CD4-positive, alpha-beta T cell treated with Interleukin-4 for 1 hour (primary cell): ENCODE data around the gene PRKAR2A.
A peak's percentile ranks its signal among the peaks of the same experiment; 100 is the strongest.
"Not testable (repeated sequence)": the region's sequence is repeated elsewhere in the genome, so short reads cannot be mapped to it uniquely, and the experiment has no call there.

Experiments used
- DNase-seq, 2 donors: peaks; one replicate each; pipeline ENCODE4 v3.0.0-alpha.2; 2020 to 2022

Gene PRKAR2A

DNA sequence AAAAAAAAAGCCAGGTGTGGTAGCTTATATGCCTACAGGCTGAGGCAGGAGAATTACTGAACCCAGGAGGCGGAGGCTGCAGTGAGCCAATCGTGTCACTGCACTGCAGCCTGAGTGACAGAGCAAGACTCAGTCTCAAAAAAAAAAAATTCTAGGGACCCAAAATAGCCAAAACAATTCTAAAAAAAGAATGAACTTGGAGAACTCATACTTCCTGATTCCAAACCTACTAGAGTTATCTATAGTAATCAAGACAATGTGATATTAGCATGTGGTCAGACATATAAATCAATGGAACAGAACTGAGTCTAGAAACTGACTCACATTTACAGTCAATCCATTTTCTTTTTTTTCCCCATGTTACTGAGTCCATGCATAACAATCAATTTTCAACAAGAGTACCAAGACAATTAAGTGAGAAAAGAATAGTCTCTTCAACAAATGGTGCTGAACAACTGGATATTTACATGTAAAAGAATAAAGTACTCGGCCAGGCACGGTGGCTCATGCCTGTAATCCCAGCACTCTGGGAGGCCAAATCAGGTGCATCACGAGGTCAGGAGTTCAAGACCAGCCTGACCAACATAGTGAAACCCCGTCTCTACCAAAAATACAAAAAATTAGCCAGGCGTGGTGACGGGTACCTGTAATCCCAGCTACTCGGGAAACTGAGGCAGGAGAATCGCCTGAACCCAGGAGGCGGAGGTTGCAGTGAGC, 11.9 kb downstream of the PRKAR2A start:
- no peak for DNase-seq

GRCh38 chr3:48832684-48833083, 15.0 kb downstream of the PRKAR2A start:
- DNase-seq: no peak

DNA sequence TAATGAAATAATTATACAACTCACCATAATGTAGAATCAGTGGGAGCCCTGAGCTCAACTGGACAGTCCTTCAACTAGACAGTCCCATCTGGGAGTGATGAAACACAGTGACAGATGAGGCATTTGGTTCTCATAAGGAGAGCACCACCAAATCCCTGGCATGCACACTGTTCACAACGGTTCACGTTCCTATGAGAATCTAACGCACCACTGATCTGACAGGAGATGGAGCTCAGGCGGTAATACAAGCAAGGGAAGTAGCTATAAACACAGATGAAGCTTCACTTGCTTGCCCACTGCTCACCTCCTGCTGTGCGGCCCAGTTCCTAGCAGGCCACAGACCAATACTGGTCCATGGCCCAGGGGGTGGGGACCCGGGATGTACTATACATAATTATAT, 17.0 kb downstream of the PRKAR2A start:
- DNase-seq: no peak

DNA sequence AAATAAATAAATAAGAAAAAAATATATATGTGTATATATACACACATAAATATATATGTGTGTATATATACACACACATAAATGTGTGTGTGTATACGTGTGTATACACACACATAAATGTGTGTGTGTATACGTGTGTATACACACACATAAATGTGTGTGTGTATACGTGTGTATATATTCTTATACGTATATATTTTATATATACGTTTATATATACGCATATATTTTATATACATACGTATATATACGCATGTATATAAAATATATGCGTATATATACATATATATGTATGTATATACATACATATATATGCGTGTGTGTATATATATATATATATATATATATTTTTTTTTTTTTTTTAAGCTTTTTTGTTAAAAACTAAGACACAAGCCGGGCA, 18.1 kb downstream of the PRKAR2A start:
- DNase-seq: not testable (repeated sequence)

GRCh38 chr3:48827874-48828273, 19.8 kb downstream of the PRKAR2A start:
- DNase-seq: not testable (repeated sequence)

- DNase-seq: no peak
Measured at GRCh38 chr3:48826451-48826850, 21.2 kb downstream of the PRKAR2A start.

DNA sequence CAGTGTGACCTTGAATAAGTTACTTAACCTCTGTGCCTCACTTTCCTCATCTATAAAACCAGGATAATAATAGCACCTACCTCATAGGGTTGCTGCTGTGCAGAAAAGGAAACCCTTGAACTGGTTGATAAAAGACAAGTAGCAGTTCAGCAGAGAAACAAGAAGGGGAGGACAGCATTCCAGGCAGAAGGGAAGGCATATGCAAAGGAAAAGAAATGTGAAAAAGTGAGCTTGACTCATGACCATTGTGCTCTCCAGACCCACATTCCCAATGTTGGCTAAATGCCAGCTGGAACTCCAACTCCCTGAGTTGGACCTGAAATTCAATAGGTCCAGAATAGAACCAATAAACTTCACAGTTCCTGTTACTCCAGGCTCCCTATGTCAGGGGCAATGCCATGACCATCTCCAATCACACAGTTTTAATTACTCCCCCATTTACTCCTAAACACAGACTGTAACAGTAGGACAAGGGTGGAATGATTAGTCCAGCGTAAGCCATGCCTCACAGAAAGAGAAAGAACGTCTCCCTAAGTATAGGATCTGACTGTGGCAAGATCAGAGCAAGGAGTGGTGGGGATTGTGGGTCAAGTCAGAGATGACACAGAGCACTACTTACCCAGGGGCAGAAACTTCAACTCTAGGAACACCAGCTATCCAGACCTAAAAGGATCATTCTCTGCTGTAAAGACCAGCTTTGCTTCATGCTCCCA, 26.9 kb downstream of the PRKAR2A start:
- no peak for DNase-seq

DNA sequence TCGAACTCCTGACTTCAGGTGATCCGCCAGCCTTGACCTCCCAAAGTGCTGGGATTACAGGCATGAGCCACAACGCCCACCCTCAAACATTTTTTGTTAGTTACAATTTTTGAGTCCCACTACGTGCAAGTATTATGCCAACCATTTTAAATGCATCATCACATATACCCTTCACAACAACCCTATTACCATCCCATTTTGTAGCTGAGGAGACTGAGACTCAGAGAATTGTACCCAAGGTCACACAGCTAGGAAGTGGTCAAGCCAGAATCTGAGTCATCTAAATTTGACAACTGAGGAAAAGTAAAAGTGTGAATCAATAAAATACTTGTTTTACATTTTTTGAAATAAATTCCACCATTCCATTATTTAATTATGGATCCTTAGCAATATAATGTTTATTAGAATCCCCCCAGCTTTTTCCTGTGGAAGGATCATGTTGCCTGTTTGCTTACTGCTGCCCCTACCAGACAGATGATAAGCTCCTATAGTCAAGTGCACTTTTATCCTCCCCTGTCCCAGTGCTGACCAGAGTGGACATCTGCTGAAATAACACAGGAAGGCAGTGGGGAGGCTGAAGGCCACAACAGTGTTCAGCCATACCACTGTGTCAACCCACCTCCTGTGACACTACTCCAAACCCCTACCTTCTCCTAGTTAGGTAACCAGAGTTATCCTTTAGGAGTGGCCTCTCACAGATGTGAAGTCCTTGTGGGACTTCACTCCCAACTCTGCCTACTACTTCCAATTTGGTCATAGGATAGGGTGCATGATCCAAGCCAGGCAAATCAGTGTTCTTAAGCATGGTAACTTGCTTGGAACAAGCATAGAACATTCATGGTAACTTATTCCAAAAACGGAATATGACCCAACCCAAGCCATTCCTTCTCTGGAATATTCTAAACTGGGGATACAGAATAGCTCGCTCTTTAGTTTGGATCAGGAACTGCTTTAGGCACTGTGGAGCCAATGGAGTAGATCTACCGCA, 28.1 kb downstream of the PRKAR2A start:
- no peak for DNase-seq

DNA sequence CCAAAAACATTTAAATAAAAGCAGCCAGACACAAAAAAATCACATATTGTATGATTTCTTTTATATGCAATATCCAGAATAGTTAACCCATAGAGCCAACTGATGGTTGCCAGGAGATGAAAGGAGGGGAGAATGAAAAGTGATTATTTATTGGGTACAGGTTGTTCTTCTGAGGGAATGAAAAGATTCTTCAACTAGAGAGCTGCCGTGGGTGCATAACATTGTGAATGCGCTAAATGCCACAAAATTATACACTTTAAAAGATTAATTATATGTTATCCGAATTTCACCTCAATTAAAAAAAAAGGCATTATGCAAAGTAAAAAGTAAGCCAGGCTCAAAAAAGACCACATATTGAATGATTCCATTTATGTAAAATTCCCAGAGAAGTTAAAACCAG, 36.1 kb downstream of the PRKAR2A start:
- DNase-seq: no peak

DNA sequence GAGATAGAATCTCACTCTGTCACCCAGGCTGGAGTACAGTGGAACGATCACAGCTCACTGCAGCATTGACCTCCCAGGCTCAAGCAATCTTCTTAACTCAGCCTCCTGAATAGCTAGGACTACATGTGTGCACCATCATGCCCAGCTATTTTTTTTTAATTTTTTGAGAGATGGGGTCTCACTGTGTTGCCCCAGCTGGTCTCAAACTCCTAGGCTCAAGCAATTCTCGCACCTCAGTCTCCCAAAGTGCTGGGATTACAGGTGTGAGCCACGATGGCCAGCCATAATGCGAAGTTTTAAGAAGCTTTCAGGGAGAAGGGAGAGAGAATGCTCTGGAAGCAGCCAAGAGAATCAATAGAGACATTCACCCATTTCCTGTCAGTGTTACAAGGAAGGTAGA, 42.7 kb downstream of the PRKAR2A start:
- no peak for DNase-seq

GRCh38 chr3:48800831-48801230, 46.8 kb downstream of the PRKAR2A start:
- not testable (repeated sequence) for DNase-seq

- DNase-seq: no peak
Measured at GRCh38 chr3:48798998-48799397, 48.7 kb downstream of the PRKAR2A start.

- no peak for DNase-seq
Measured at GRCh38 chr3:48797626-48798025, 50.0 kb downstream of the PRKAR2A start.

DNA sequence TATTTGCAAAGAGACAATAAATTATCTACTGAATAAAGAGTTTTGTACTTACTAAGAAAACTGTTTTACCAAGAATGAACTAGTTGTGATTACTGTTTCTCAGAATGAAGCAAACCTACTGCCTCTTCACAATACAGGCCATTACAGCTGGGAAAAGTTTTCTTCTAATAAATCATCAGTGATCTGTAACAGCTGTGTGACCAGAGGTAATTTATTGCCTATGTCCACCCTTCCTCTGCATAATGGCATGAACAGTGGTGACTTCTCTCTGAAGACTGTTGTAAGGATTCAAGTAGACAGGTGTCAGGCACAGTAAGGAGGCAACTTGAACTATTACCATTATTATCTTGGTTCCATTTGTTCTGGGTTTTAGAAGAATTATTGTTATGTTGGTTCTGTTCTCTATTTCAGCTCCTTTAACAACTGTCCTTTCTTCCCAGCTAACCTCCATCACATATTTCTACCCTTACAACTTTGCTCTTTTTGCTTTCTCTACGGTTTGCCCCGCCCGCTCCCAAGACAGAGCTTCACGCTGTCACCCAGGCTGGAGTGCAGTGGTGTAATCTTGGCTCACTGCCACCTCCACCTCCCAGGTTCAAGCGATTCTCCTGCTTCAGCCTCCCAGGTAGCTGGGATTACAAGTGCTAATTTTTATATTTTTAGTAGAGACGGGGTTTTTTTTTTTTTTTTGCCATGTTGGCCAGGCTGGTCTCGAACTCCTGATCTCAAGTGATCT, 51.5 kb downstream of the PRKAR2A start:
- DNase-seq: no peak

- DNase-seq: not testable (repeated sequence)
Measured at GRCh38 chr3:48793484-48793883, 54.2 kb downstream of the PRKAR2A start.

DNA sequence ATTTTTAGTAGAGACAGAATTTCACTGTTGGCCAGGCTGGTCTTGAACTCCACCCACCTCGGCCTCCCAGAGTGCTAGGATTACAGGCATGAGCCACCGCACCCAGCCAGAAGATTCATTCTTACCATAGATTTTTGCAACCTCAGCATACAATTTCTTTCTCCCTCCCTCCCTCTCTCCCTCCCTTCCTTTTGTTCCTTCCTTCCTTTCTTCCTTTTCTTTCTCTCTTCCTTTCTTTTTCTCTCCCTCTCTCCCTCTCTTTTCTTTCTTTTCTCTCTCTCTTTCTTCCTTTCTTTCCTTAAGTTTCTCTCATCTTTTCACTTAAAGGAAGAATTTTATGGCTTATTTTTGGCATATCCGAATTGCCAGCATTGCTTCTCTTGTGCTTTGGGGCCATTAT, 58.0 kb downstream of the PRKAR2A start:
- DNase-seq: no peak

DNA sequence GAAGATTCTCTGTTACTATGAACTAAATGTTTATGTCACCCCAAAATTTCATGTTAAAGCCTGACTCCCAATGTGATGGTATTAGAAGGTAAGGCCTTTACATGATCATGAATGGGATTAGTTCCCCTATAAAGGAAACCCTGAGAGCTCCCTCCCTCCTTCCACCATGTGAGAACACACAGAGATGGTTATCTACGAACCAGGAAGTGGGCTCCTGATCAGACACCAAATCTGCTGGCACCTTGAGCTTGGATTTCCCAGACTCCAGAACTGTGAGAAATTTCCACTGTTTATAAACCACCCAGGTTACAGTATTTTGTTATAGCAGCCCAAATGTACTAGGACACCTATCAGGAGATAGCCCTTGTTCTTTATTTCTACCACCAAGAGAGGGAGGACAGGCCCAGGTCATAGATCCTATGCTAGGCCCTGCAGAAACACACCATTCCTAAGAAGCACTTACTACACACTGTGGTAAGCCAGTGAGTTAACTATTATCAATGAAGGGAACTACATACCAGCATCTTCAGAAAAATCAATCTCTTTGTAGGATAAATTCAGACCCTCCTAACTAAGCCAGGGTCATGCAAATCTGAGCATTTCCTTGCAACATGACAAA, 59.0 kb downstream of the PRKAR2A start:
- peak in 1 of 2 donors; percentile 27 for DNase-seq

DNA sequence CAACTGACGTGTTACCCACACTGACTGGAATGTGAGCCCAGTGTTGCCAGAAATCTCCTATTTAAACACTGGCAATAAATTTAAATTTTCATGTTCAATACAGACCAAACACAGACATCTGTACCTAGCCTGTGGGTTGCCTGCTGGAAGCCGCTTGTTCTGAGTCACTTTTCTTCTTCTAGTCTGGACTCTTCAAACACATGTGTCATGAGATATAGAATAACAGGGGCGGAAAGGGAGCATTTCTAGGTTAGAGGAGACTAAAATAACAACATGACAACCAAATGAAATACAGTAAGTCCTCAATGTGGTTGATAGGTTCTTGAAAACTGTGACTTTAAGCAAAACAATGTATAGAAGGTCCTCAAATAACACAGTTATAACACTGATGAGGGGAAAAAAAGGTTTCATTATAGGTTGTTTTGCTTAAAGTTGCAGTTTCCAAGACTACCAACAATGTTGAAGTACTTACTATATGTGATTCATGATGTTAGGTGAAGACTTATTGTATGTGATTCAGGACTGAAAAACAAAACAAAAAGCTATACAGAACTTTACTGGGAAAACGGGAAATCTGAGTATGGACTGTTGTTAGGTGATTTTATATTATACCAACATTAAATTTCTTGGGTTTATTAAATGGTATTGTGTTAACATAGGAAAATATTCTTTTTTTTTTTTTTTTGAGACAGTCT, 63.1 kb downstream of the PRKAR2A start:
- no peak for DNase-seq

DNA sequence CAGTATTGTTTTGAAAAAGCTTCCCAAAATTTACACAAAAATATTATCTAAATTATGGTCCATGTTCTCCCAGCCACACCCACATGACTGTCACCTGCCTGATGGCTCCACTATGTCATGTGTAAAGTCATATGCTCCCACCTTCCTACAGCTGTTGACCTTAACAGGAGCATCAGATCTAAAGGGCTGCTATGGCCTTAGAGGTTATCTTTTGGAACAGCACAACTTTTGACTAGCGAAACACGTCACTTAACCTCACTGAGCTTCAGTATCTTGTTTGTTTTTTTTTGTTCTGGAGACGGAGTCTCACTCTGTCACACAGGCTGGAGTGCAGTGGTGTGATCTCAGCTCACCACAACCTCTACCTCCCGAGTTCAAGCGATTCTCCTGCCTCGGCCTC, 64.4 kb downstream of the PRKAR2A start:
- no peak for DNase-seq

DNA sequence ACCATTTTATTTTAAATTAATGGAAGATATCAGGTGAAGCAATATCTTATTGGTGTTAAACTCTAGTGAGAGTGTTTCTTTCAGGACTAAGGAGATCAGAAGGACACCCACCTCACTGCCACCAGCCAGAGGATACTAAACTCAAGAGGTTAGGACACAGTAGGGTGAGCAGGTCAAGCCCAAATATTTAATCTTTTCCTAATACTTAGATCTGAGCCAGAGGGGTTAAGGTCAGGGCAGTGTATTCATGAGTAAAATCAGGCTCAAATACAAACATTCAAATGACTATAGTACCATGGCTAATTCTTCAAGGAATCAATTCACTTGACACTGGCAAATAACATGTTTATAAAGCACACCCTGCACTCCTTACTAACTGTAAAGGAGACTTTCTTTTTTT, 65.6 kb downstream of the PRKAR2A start:
- DNase-seq: no peak

GRCh38 chr3:48778565-48778964, 69.1 kb downstream of the PRKAR2A start:
- not testable (repeated sequence) for DNase-seq

- no peak for DNase-seq
Measured at GRCh38 chr3:48776854-48777253, 70.8 kb downstream of the PRKAR2A start.
